HG03432 (cell line): Measurements from ENCODE around the gene LSM2.
"Not testable (repeated sequence)": the region's sequence is repeated elsewhere in the genome, so short reads cannot be mapped to it uniquely, and the experiment has no call there.

Experiments
- ATAC-seq: cut with Tn5 transposase; IDR thresholded peaks from one replicate; pipeline ENCODE4 v1.9.1; 2021; ENCODE audit warnings: mild to moderate bottlenecking, moderate library complexity; ENCODE audit not compliant: unreplicated experiment

Gene LSM2

GRCh38 chr6:31806470-31807272 is at the start of gene LSM2:
Gene LSM2, minus strand, starts transcription at chr6:31806966. Its CDS starts 209 bp downstream, at chr6:31806757.
- ATAC-seq, result peak; percentile 89

- ATAC-seq, result not testable (repeated sequence)
These were observed 45.4 kb upstream of the LSM2 start for GRCh38 chr6:31851980-31852718.

- no peak for ATAC-seq
These were observed 44.7 kb upstream of the LSM2 start for GRCh38 chr6:31851485-31851832.

GRCh38 chr6:31850765-31851484 is 44.2 kb upstream of the LSM2 start:
- no peak for ATAC-seq

GRCh38 chr6:31847276-31847978 is 40.7 kb upstream of the LSM2 start:
- ATAC-seq, result no peak

GRCh38 chr6:31844507-31844906 is 37.7 kb upstream of the LSM2 start:
- ATAC-seq, result no peak

- ATAC-seq, result no peak
These were observed 35.3 kb upstream of the LSM2 start for GRCh38 chr6:31842053-31842452.

GRCh38 chr6:31839779-31840126 is 33.0 kb upstream of the LSM2 start:
- ATAC-seq, result not testable (repeated sequence)

GRCh38 chr6:31838968-31839367 is 32.2 kb upstream of the LSM2 start:
- ATAC-seq, result no peak

- not testable (repeated sequence) for ATAC-seq
These were observed 31.4 kb upstream of the LSM2 start for GRCh38 chr6:31838114-31838553.

GRCh38 chr6:31837369-31838113 is 30.8 kb upstream of the LSM2 start:
- ATAC-seq, result no peak

- no peak for ATAC-seq
These were observed 30.0 kb upstream of the LSM2 start for GRCh38 chr6:31836474-31837368.

GRCh38 chr6:31836047-31836473 is 29.3 kb upstream of the LSM2 start:
- ATAC-seq, result no peak

- peak; percentile 51 for ATAC-seq
These were observed 27.8 kb upstream of the LSM2 start for GRCh38 chr6:31834367-31835250.

- no peak for ATAC-seq
These were observed 24.8 kb upstream of the LSM2 start for GRCh38 chr6:31831350-31832215.

- ATAC-seq, result no peak
These were observed 24.1 kb upstream of the LSM2 start for GRCh38 chr6:31830886-31831335.

- ATAC-seq, result no peak
These were observed 23.0 kb upstream of the LSM2 start for GRCh38 chr6:31829633-31830283.
